ENCODE results near the gene C1QL3.

C1QL3 gene

GRCh38 chr10:16493884-16494536 is 27.7 kb downstream of the C1QL3 start:
- ATAC-seq (no peak), DNase-seq (no peak)

DNA sequence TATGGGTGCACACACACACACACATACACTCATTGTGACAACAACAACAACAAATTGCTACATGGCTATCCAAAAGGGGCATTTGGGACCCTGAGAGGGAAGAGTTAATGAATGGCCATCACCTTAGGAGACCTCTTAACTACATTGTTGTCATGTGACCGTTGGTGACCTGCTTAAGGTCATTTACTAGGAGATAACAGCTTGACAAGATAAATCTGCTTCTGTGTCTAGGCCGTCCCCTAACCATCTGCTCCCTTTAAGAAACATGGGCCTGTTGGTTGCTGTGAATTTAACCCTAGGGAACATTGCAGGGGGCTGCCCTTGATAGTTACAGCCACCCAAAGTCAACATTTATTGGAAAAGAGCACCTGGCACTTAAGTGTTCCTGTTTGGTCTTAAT is 29.7 kb downstream of the C1QL3 start:
- ATAC-seq (no peak), DNase-seq (no peak)

GRCh38 chr10:16490511-16490910 is 31.2 kb downstream of the C1QL3 start:
- ATAC-seq (no peak), DNase-seq (no peak)

- no peak for DNase-seq
- peak; percentile 14 for ATAC-seq
Measured at GRCh38 chr10:16483241-16483917, 38.3 kb downstream of the C1QL3 start.

- ATAC-seq (no peak), DNase-seq (no peak)
Measured at GRCh38 chr10:16481052-16481728, 40.5 kb downstream of the C1QL3 start.

DNA sequence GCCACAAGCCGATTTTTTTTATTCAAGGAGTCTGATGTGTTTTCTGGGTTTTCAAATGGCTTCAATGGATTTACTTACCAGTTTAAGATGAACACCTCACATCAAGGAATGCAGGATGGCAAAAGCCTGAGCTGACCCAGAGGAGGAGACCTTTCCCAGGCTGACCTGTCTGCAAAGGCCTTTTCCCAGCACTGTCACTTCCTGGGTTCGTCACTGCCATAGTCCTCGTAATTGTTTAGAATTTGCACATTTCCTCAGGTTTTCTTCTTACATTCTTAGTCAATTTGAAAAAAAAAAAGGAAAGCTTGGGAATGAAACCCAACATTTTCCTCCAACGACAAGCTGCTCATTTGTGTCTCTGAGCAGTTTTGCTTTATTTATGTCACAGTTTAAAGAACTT is 42.9 kb downstream of the C1QL3 start:
- DNase-seq (no peak), ATAC-seq (no peak)

DNA sequence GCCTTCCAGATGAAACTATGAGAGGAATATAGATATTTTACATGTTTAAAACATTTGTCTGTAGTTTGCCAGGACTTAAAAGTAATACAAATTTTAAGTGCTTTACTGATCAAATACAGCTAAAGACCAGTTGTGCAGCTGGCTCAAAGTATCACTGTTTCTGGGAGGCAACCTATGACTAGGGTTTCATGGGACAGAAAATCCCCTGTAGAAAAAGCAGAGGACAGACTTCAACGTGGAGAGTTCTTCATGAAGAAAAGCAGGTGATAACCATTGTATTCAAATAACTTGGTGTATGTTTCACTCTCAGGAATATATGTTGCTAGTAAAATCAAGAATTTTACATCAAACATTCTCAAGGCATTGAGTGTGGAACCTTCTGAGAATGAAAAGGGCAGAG is 43.9 kb downstream of the C1QL3 start:
- no peak for ATAC-seq

DNA sequence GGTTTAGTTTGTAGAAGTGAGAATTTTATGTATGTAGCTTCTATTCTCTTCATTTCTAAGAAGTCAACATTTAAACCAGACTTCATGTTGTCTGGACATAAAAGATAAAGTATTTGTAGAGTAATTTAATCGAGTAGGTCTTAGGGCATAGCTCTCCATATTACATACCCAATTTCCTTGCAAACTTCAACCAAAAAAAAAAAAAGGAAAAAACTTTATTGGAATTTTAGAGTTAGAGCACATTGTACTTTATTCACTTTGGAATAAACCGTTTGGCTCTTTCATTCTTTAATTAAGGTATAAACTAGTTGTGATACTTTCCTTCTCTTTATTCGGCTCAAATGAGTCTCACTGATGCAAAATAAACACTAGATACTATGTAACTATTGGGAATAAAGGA is 48.9 kb downstream of the C1QL3 start:
- DNase-seq (no peak), ATAC-seq (no peak)

More for the DNA sequence above, 43.9 kb downstream of the C1QL3 start:
- no peak for DNase-seq

- DNase-seq (peak; percentile 28), ATAC-seq (no peak)
Measured at GRCh38 chr10:16470747-16471146, 50.9 kb downstream of the C1QL3 start.

- ATAC-seq, result no peak
- DNase-seq, result no peak
Measured at GRCh38 chr10:16466001-16466400, 55.7 kb downstream of the C1QL3 start.
